ENCODE data around the gene KIAA0232. TPM values are rescaled to one million over a fixed set of nuclear protein-coding genes. Genes with fewer than 3 reads are reported as not detected.

Gene KIAA0232
- total and polyA plus RNA-seq, 2 of the 8 experiments (the other 6 are each of a cell fraction or from before 2014, with no cell fraction given) = 5.6 to 23.3 TPM

DNA sequence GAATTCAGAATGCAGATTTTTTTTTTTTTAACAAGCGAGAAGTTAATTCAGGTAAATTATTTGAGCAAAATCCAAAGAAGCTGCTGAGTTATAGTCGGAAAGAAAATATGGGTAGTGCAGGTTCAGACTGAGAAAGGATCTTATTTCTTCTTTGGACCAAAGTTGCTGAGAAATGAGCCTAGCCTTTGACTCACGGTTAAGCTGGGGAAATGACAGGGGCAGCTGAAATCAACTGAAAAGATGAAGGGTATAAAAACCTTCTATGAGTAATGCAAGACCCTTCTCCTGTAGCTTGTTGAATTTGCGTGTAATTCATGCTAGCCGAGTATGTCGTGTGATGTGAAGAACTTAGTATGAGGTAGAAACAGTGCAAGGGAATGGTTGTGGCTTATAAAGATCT, 63.0 kb downstream of the KIAA0232 start:
- Histone ChIP-seq H2BK15ac (ENCODE audit: low read length) (no peak overlapping the region), H3K56ac (replicated peaks; ENCODE audit: insufficient read length, low read depth, low read length) (no peak overlapping the region), H3K23ac (ENCODE audit: insufficient read length) (no peak overlapping the region), H3K4me2 (ENCODE audit: insufficient read depth in 1 of 2, low read depth in 2 of 2, low read length in 2 of 2) (peak overlapping the region in 1 of 2 experiments; percentile 4; a peak in 1 of 4 replicates), H3K27ac (ENCODE audit: low read depth, low read length) (no peak overlapping the region), H4K8ac (ENCODE audit: extremely low read depth, insufficient read depth, low read length) (no peak overlapping the region), H2AFZ (ENCODE audit: low read length) (no peak overlapping the region), H3K4me1 (replicated peaks in 1 of 4; ENCODE audit: control insufficient read depth in 3 of 4, insufficient read depth in 4 of 4, low read length in 3 of 4) (peaks cover 5 to 22% (median 17%) of the 10 kb centered on the region in 4 experiments; a peak in 6 of 7 replicates), H3K4ac (replicated peaks; ENCODE audit: insufficient read length, low read depth, low read length) (no peak overlapping the region), H3K36me3 (ENCODE audit: control insufficient read depth in 2 of 4, insufficient read depth in 4 of 4, low read length in 3 of 4) (peaks cover 0 to 11% (median 6%) of the 10 kb centered on the region in 4 experiments; a peak in 3 of 8 replicates), H3K79me1 (ENCODE audit: low read depth, low read length) (0 out of 2 replicates have a peak, but pooled peaks cover 2% of the 10 kb centered on the region), H3K14ac (ENCODE audit: insufficient read length) (no peak overlapping the region), H4K91ac (replicated peaks; ENCODE audit: insufficient read length, low read length) (no peak overlapping the region), H2BK20ac (ENCODE audit: low read length) (no peak overlapping the region), H3K79me2 (ENCODE audit: control insufficient read depth in 1 of 2, insufficient read depth in 2 of 2, low read length in 2 of 2) (peaks cover 0 to 12% of the 10 kb centered on the region in 2 experiments; a peak in 2 of 4 replicates), H3K4me3 (ENCODE audit: extremely low read depth in 1 of 4, insufficient read depth in 2 of 4, low read depth in 3 of 4, low read length in 4 of 4) (no peak overlapping the region), H2AK5ac (ENCODE audit: low read depth, low read length) (no peak overlapping the region), H2BK12ac (ENCODE audit: low read depth, low read length) (no peak overlapping the region), H2BK120ac (replicated peaks; ENCODE audit: low read depth, low read length) (no peak overlapping the region), H3K27me3 (replicated peaks in 1 of 4; ENCODE audit: control insufficient read depth in 3 of 4, extremely low read depth in 1 of 4, insufficient read depth in 3 of 4, low read length in 3 of 4) (no peaks in the 10 kb centered on the region), H4K5ac (ENCODE audit: insufficient read length, low read depth, low read length) (no peak overlapping the region), H4K20me1 (replicated peaks in 1 of 2; ENCODE audit: control insufficient read depth in 1 of 2, insufficient read depth in 2 of 2, low read length in 2 of 2) (peaks cover 0 to 5% of the 10 kb centered on the region in 2 experiments), H3K9me3 (ENCODE audit: insufficient read depth in 2 of 2, low read depth in 1 of 2, low read length in 1 of 2) (no peaks in the 10 kb centered on the region), H3K18ac (ENCODE audit: extremely low read depth, low read length) (no peak overlapping the region), H3K9ac (replicated peaks in 1 of 4; ENCODE audit: extremely low read depth in 1 of 4, low read depth in 3 of 4, low read length in 3 of 4) (no peak overlapping the region), H2BK5ac (ENCODE audit: low read depth, low read length) (no peak overlapping the region), H3K23me2 (ENCODE audit: low read depth, low read length) (no peaks in the 10 kb centered on the region)
- ChIA-PET CTCF (ENCODE audit: partially characterized antibody) (interaction anchor here (0.6 to 1.4 kb wide), 5 partner anchors 20 to 596 kb away, joined by 3 to 7 read pairs (median 3); no protein-coding TSS in a partner anchor), POLR2A (ENCODE audit: partially characterized antibody) (interaction anchor here (0.7 to 2.9 kb wide), 2 partner anchors 9 to 60 kb away, joined by 3 to 9 read pairs; no protein-coding TSS in a partner anchor)
- TF ChIP-seq NRF1 (IDR thresholded peaks at IDR 0.05; ENCODE audit: low read depth, low read length) = no peak
- no peak for TF ChIP-seq CBX8 (IDR thresholded peaks at IDR 0.05; ENCODE audit: borderline replicate concordance, low read depth, low read length)
- no peak for TF ChIP-seq PHF8 (conservative IDR thresholded peaks at IDR 0.05; ENCODE audit: low read depth, low read length)
- TF ChIP-seq FOSL1 (IDR thresholded peaks at IDR 0.05; ENCODE audit: insufficient read depth, low read depth, low read length) = no peak
- TF ChIP-seq EZH2 (IDR thresholded peaks at IDR 0.05; ENCODE audit: low read depth, low read length, severe bottlenecking) = no peak
- no peak for TF ChIP-seq BRCA1 (IDR thresholded peaks at IDR 0.05; ENCODE audit: low read depth, low read length)
- TF ChIP-seq, protein P1, sequence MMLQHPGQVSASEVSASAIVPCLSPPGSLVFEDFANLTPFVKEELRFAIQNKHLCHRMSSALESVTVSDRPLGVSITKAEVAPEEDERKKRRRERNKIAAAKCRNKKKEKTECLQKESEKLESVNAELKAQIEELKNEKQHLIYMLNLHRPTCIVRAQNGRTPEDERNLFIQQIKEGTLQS (IDR thresholded peaks at IDR 0.05; ENCODE audit: insufficient read depth, low read depth, low read length) = no peak
- no peak for TF ChIP-seq MAFK (IDR thresholded peaks at IDR 0.05; ENCODE audit: low read depth, low read length)
- no peak for TF ChIP-seq CHD2 (IDR thresholded peaks at IDR 0.05; ENCODE audit: low read length)
- no peak for DNase-seq (ENCODE audit: low read depth in 1 of 2, low spot score in 2 of 2)
- FAIRE-seq = no peak
- 89% methylated on average over 6 of the region's 6 CpGs; no CpG with 5 or more reads in 1 of the 2 experiments for WGBS, 2 experiments (ENCODE audit: extremely low coverage in 1 of 2, insufficient coverage in 1 of 2, insufficient read length in 1 of 2, insufficient replicate concordance in 2 of 2, low coverage in 1 of 2, low lambda C conversion rate in 2 of 2, missing lambda C conversion rate in 1 of 2)

Data from H1 (cell line).